Panc1 (cell line): Measurements from ENCODE around the gene SLC35A3.

Experiments used
- CTCF ChIP-seq: fragments of 450-650 bp; IDR thresholded peaks from 2 replicates; pipeline ENCODE4 v1.5.1; 2017; ENCODE audit warnings: mild to moderate bottlenecking
- POLR2AphosphoS5 ChIP-seq: IDR thresholded peaks from 2 replicates; pipeline ENCODE4 v1.6.1; 2012; ENCODE audit warnings: mild to moderate bottlenecking, low read depth, low read length, moderate library complexity
- REST ChIP-seq, 2 experiments: IDR thresholded peaks; 2 replicates each; pipeline ENCODE4 v1.6.1; 2011 to 2012; ENCODE audit warnings: low read depth in 2 of 2, control low read depth in 1 of 2, low read length in 1 of 2, mild to moderate bottlenecking in 1 of 2, moderate library complexity in 1 of 2; ENCODE audit not compliant: insufficient read depth in 1 of 2
- TCF7L2 ChIP-seq: IDR thresholded peaks from 2 replicates; pipeline ENCODE4 v1.6.1; 2011; ENCODE audit warnings: mild to moderate bottlenecking, low read depth, low read length, inconsistent platforms

- TF ChIP-seq TCF7L2, result no peak
- TF ChIP-seq CTCF, result no peak
- no peak for TF ChIP-seq POLR2AphosphoS5
- no peak for TF ChIP-seq REST (IDR thresholded peaks at IDR 0.05; ENCODE audit: insufficient read depth in 1 of 2, low read depth in 2 of 2, low read length in 1 of 2)
Measured at GRCh38 chr1:99943223-99943794, 26.5 kb upstream of the SLC35A3 start.
